Measurements from ENCODE around the gene TMEM40. TPM values are rescaled to one million over a fixed set of nuclear protein-coding genes. Genes with fewer than 3 reads are reported as not detected.

The TMEM40 gene, protein sequence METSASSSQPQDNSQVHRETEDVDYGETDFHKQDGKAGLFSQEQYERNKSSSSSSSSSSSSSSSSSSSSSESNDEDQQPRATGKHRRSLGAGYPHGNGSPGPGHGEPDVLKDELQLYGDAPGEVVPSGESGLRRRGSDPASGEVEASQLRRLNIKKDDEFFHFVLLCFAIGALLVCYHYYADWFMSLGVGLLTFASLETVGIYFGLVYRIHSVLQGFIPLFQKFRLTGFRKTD
- total RNA-seq, result not detected in 2 replicates

DNA sequence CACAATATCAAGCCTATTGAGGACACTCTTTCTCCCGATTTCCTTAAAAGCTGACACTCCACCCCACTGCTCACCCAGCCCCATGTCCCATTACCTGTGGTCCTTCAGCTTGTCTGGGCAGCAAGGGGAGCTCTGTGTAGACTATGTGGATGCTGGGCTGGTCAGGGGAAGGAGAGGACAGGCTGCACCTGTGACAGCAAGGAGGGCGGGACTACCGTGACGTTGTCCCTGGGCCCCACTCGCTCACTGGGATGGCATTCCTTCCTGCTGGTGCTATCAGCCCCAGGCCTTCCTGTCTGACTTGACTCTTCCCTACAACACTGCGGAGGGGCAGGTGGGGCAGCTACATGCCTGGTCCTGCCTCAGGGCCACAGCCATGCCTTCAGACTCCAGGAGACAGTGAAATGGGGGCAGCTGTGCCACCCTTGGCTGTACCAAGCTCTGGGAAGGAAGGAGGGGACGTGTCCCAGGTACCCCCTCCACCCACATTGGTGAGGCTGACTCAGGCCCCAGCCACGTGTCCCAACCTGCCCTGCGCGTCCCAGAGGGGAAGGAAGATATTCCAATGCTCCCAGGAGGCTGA is at the start of gene TMEM40:
TSS of gene TMEM40 (minus strand) at position 163 of the 583 bp plus-strand sequence. CDS start 9,427 bp downstream, outside the sequence.

DNA sequence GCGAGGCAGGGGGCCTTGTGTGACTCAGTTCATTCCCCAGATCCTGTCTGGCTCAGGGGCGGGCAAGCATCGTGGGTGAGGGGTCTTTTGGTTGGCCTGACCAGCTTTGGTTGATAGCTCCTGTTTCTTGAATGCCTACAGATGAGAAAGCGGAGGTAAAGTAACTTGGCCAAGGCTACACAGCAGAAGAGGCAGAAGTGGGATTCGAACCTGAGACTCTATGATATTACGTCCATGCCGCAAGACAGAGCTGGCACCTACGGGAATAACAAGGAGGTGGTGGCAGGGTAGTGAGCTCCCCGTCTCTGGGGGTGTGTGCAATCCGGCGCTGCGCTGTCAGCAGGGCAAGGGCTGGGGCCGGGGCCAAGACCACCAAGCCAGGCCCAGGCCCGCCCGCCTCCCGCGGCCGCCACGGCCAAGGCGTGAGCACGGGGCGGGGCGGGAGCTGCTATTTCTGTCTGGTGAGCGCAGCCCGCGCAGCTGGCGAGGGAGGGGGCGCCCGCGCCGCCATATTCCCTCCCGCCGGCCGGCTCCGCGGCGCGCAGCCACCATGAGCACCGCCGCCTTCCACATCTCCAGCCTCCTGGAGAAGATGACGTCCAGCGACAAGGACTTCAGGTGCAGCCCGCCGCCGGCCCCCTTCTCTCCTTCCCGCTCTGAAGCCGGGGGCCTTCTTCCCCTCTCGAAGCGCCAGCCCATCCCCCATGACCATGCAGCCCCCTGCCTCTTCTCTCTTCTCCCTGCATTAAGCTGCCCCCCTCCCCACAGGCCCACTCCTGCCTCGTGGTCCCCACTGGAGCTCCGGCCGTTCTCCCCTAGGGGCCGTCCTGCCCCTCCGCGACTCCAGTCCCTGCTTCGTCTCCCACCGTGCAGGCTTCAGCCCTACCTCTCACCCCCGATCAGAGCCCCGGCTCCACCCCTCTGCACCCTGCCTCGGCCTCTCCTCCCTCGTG is 37.4 kb upstream of the TMEM40 start, which contains the start of gene CAND2:
TSS of gene CAND2 (plus strand) at position 510 of the 953 bp plus-strand sequence. CDS start at position 551, 41 bp downstream.

Other genes with a start within 250 kb of the TMEM40 start
- not detected in 2 replicates for gene MKRN2OS, start 213.8 kb downstream of the TMEM40 start, total RNA-seq
- gene MKRN2, start 202.2 kb downstream of the TMEM40 start, total RNA-seq, result 26.8 and 31.2 TPM in 2 replicates
- gene RAF1, start 95.1 kb downstream of the TMEM40 start, total RNA-seq, result 62.1 and 67.6 TPM in 2 replicates
- 0.69 and 0.98 TPM in 2 replicates for gene CAND2, start 37.4 kb upstream of the TMEM40 start, total RNA-seq
- gene RPL32, start 82.3 kb upstream of the TMEM40 start, total RNA-seq, result 2,493 and 2,629 TPM in 2 replicates